DOHH2 (cell line): ENCODE data around the gene DNASE1.

ENCODE experiments used
- EZH2phosphoT487 ChIP-seq: fragments of 200-600 bp; sonication (generic); IDR thresholded peaks from 2 replicates; pipeline ENCODE4 v1.6.1; 2017; ENCODE audit warnings: borderline replicate concordance, mild to moderate bottlenecking, antibody characterized with exemption, low read length, moderate library complexity, mixed read lengths
- TF ChIP-seq, protein P1 (sequence below): fragments of 200-600 bp; sonication (generic); IDR thresholded peaks from one replicate; pipeline ENCODE4 v1.5.1; 2014; ENCODE audit warnings: antibody characterized with exemption, mild to moderate bottlenecking, low read depth, low read length; ENCODE audit not compliant: poor library complexity, severe bottlenecking

DNA sequence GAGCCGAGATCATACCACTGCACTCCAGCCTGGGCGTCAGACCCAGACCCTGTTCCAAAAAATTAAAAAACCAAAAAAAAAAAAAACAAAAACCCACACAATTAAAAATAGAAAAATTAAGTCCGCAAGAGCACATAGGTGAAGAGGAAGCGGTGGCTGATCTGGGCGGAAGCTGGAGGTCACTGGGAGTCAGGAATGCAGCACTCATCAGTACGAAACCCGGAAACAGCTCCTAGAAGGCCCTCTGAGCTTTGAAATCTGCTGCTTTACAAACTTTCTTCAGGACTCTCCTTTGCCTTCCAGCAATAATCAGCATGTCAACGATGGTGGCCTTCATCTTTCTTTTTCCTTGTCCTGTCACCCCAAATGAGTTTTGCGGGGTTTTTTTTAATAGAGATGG is 33.3 kb downstream of the DNASE1 start:
- TF ChIP-seq, protein P1, sequence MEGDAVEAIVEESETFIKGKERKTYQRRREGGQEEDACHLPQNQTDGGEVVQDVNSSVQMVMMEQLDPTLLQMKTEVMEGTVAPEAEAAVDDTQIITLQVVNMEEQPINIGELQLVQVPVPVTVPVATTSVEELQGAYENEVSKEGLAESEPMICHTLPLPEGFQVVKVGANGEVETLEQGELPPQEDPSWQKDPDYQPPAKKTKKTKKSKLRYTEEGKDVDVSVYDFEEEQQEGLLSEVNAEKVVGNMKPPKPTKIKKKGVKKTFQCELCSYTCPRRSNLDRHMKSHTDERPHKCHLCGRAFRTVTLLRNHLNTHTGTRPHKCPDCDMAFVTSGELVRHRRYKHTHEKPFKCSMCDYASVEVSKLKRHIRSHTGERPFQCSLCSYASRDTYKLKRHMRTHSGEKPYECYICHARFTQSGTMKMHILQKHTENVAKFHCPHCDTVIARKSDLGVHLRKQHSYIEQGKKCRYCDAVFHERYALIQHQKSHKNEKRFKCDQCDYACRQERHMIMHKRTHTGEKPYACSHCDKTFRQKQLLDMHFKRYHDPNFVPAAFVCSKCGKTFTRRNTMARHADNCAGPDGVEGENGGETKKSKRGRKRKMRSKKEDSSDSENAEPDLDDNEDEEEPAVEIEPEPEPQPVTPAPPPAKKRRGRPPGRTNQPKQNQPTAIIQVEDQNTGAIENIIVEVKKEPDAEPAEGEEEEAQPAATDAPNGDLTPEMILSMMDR, result no peak
- TF ChIP-seq EZH2phosphoT487, result no peak
